ENCODE measurements around the gene UBR4.
"Not testable (repeated sequence)": the region's sequence is repeated elsewhere in the genome, so short reads cannot be mapped to it uniquely, and the experiment has no call there.

- TF ChIP-seq CTCF (IDR thresholded peaks at IDR 0.05); POLR2AphosphoS5 (IDR thresholded peaks at IDR 0.05); EP300 (IDR thresholded peaks at IDR 0.05; ENCODE audit: low read depth); POLR2A (IDR thresholded peaks at IDR 0.05): not testable (repeated sequence)
Measured at GRCh38 chr1:19180265-19180657, 29.8 kb downstream of the UBR4 start.

All from transverse colon (tissue), 4 donors.